ENCODE measurements around the gene MED25. TPM values are rescaled to one million over a fixed set of nuclear protein-coding genes. Genes with fewer than 3 reads are reported as not detected.

The MED25 gene
- total RNA-seq, 2 donors from 2014 or later = 46.1 to 77.2 TPM

DNA sequence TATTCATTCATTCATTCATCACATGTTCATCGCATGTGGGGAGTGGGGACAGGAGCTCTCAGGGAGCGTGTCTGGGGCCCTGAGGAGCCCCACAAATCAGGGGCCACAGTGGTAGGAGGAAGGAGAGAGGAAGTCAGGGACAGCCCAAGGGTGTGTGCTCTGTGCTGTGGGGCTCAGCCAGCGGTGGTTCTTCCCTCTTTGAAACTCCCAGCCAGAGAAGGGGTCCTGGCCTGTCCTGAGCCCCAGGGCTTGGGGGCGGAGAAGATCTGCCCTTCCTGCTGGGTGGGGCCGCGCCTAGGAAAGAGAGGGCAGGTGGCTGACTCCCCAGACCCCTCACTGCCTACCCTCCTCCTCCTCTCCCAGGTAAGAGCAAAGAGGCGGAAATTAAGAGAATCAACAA, 36.7 kb upstream of the MED25 start:
- no peak overlapping the region for H3K9ac ChIP-seq (ENCODE audit: low read depth in 2 of 2, low read length in 2 of 2)
- DNase-seq = no peak
- no peaks in the 10 kb centered on the region for H3K27me3 ChIP-seq
- H3K36me3 ChIP-seq = no peaks in the 10 kb centered on the region
- TF ChIP-seq, protein P1, sequence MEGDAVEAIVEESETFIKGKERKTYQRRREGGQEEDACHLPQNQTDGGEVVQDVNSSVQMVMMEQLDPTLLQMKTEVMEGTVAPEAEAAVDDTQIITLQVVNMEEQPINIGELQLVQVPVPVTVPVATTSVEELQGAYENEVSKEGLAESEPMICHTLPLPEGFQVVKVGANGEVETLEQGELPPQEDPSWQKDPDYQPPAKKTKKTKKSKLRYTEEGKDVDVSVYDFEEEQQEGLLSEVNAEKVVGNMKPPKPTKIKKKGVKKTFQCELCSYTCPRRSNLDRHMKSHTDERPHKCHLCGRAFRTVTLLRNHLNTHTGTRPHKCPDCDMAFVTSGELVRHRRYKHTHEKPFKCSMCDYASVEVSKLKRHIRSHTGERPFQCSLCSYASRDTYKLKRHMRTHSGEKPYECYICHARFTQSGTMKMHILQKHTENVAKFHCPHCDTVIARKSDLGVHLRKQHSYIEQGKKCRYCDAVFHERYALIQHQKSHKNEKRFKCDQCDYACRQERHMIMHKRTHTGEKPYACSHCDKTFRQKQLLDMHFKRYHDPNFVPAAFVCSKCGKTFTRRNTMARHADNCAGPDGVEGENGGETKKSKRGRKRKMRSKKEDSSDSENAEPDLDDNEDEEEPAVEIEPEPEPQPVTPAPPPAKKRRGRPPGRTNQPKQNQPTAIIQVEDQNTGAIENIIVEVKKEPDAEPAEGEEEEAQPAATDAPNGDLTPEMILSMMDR (IDR thresholded peaks at IDR 0.05) = no peak
- H3K4me1 ChIP-seq = no peaks in the 10 kb centered on the region
- H3K27ac ChIP-seq = no peak overlapping the region
- intact Hi-C loops (cut with DNase I) = no loop called here
- no peaks in the 10 kb centered on the region for H3K9me3 ChIP-seq
- H3K4me3 ChIP-seq = no peak overlapping the region

DNA sequence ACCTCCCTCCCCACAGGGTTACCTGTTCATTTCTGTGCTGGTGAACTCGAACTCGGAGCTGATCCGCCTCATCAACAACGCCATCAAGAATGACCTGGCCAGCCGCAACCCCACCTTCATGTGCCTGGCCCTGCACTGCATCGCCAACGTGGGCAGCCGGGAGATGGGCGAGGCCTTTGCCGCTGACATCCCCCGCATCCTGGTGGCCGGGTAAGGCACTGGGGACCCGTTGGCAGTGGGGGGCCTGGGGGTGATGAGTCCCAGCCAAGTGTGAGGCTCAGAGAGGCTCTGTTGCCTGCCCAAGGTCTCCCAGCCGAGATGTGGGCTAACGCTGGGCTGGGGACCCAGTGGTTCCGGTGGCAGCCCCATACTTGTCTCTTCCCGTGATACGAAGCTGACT, 35.6 kb upstream of the MED25 start:
- H3K9me3 ChIP-seq = no peaks in the 10 kb centered on the region
- no peaks in the 10 kb centered on the region for H3K4me1 ChIP-seq
- intact Hi-C loops (cut with DNase I) = no loop called here
- no peak overlapping the region for H3K4me3 ChIP-seq
- no peaks in the 10 kb centered on the region for H3K36me3 ChIP-seq
- TF ChIP-seq, protein P1 (IDR thresholded peaks at IDR 0.05) = no peak
- H3K27me3 ChIP-seq = no peaks in the 10 kb centered on the region
- no peak for DNase-seq
- no peak overlapping the region for H3K27ac ChIP-seq
- no peak overlapping the region for H3K9ac ChIP-seq (ENCODE audit: low read depth in 2 of 2, low read length in 2 of 2)

- Histone ChIP-seq H3K27me3 (no peaks in the 10 kb centered on the region), H3K27ac (no peak overlapping the region), H3K4me1 (no peaks in the 10 kb centered on the region), H3K4me3 (no peak overlapping the region), H3K36me3 (no peaks in the 10 kb centered on the region), H3K9me3 (no peaks in the 10 kb centered on the region), H3K9ac (ENCODE audit: low read depth in 2 of 2, low read length in 2 of 2) (no peak overlapping the region)
- TF ChIP-seq, protein P1 (IDR thresholded peaks at IDR 0.05) = no peak
- DNase-seq = no peak
- intact Hi-C loops (cut with DNase I) = no loop called here
These were observed 31.7 kb upstream of the MED25 start for GRCh38 chr19:49786376-49786820.

DNA sequence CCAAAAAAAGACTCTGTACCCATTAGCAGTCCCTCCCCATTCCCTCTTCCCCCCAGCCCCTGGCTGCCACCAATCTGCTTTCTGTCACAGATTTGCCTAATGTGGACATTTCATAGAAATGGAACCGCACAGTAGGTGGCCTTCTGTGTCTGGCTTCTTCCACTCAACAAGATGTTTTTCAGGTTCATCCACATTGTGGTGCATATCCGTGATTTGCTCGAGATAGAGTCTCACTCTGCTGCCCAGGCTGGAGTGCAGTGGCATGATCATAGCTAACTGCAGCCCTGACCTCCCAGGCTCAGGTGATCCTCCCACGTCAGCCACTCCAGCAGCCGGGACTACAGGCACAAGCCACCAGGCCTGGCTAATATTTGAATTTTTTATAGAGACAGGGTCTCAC, 30.3 kb upstream of the MED25 start:
- Histone ChIP-seq H3K9ac (ENCODE audit: low read depth in 2 of 2, low read length in 2 of 2) (no peak overlapping the region), H3K36me3 (no peaks in the 10 kb centered on the region), H3K4me1 (no peaks in the 10 kb centered on the region), H3K4me3 (no peak overlapping the region), H3K27me3 (no peaks in the 10 kb centered on the region), H3K27ac (no peak overlapping the region), H3K9me3 (no peaks in the 10 kb centered on the region)
- DNase-seq = no peak
- intact Hi-C loops (cut with DNase I) = no loop called here
- TF ChIP-seq, protein P1 (IDR thresholded peaks at IDR 0.05) = no peak

GRCh38 chr19:49788857-49789256, 29.2 kb upstream of the MED25 start:
- Histone ChIP-seq H3K27ac (no peak overlapping the region), H3K27me3 (no peaks in the 10 kb centered on the region), H3K9ac (ENCODE audit: low read depth in 2 of 2, low read length in 2 of 2) (no peak overlapping the region), H3K4me1 (no peaks in the 10 kb centered on the region), H3K4me3 (no peak overlapping the region), H3K9me3 (no peaks in the 10 kb centered on the region), H3K36me3 (peaks cover 3% of the 10 kb centered on the region)
- TF ChIP-seq, protein P1 (IDR thresholded peaks at IDR 0.05) = no peak
- no peak for DNase-seq
- intact Hi-C loops (cut with DNase I) = no loop called here

- no peaks in the 10 kb centered on the region for H3K9me3 ChIP-seq
- H3K27ac ChIP-seq = no peak overlapping the region
- intact Hi-C loops (cut with DNase I) = no loop called here
- DNase-seq = no peak
- no peaks in the 10 kb centered on the region for H3K4me1 ChIP-seq
- no peaks in the 10 kb centered on the region for H3K27me3 ChIP-seq
- no peak overlapping the region for H3K9ac ChIP-seq (ENCODE audit: low read depth in 2 of 2, low read length in 2 of 2)
- peaks cover 7% of the 10 kb centered on the region for H3K36me3 ChIP-seq
- H3K4me3 ChIP-seq = no peak overlapping the region
- TF ChIP-seq, protein P1 (IDR thresholded peaks at IDR 0.05) = no peak
These were observed 27.2 kb upstream of the MED25 start for GRCh38 chr19:49790866-49791265.

Data from colonic mucosa (tissue), 4 donors.